Measurements from ENCODE around the gene CMTM7. TPM values are rescaled to one million over a fixed set of nuclear protein-coding genes. Genes with fewer than 3 reads are reported as not detected.

CMTM7 gene
- total RNA-seq, 2 donors from 2014 or later = 61.0 to 72.3 TPM

DNA sequence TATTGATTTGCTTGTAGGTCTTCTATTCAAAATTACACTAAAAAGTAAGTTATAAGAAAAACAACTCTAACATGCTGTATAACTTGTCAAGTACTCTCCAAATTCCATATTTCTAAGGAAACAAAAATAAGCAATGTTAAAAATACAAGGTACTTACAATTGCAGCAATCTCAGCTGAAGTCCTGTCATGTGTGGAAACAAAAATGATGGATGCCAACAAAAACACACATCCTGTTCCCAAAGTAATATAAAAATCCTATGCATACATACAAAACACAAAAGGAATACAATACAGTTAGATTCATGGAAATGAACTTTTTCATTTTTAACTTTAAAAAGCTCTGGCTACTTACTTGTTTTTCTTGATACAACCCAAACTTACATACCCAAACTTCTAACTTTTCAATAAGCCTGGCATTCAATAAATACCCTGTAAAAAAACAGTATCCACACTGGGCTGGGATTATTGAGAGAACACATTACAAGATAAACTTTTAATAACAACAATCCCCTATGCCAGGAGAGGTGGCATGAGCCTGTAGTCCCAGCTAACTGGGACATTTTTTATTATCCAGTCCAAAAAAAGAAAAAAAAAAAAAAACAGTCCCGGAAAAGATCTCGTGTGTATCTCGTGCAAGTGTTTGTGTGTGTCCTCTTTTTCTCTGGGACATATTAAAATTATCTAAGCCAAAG lies 96.3 kb downstream of the CMTM7 start:
- Mint-ChIP-seq H3K4me3 (no peak overlapping the region), H3K27ac (peak overlapping the region; percentile 38), H3K27me3 (ENCODE audit: low read depth) (no peaks in the 10 kb centered on the region), H3K36me3 (ENCODE audit: insufficient read depth in 2 of 2) (peaks cover 6 to 34% of the 10 kb centered on the region in 2 donors), H3K4me1 (ENCODE audit: low read depth) (peaks cover 22% of the 10 kb centered on the region), H3K9me3 (no peaks in the 10 kb centered on the region)
- ATAC-seq (replicated peaks in 1 of 2) = no peak
- no peak for DNase-seq

DNA sequence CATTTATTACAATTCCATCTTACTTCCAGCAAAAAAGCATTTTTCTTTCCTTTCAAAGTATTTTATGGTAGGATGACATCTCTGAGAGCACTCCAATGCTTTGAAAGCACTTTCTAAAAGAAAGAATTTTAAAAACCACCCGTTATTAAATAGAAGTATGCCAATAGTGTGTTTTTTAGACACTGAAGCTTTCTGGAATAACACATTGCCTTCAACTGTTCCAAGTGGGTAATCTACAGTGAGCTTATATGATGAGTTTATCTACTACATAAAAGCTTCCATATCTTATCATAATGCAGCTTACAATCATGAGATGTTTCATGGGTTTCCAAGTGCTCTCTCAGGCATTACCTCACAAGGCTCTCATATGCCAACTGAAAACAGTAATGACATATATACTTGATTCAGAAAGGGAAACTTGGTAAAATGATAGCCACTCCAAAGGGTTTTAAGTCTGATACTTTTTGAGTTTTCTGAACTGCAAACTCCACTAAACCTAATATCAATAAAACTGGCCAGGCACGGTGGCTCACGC lies 96.9 kb downstream of the CMTM7 start:
- Mint-ChIP-seq H3K4me1 (ENCODE audit: low read depth) (peaks cover 22% of the 10 kb centered on the region), H3K27me3 (ENCODE audit: low read depth) (no peaks in the 10 kb centered on the region), H3K36me3 (ENCODE audit: insufficient read depth in 2 of 2) (peaks cover 6 to 34% of the 10 kb centered on the region in 2 donors), H3K27ac (no peak overlapping the region), H3K4me3 (no peak overlapping the region), H3K9me3 (no peaks in the 10 kb centered on the region)
- no peak for DNase-seq
- peak in 1 of 2 donors; percentile 41 for ATAC-seq (replicated peaks in 1 of 2)

DNA sequence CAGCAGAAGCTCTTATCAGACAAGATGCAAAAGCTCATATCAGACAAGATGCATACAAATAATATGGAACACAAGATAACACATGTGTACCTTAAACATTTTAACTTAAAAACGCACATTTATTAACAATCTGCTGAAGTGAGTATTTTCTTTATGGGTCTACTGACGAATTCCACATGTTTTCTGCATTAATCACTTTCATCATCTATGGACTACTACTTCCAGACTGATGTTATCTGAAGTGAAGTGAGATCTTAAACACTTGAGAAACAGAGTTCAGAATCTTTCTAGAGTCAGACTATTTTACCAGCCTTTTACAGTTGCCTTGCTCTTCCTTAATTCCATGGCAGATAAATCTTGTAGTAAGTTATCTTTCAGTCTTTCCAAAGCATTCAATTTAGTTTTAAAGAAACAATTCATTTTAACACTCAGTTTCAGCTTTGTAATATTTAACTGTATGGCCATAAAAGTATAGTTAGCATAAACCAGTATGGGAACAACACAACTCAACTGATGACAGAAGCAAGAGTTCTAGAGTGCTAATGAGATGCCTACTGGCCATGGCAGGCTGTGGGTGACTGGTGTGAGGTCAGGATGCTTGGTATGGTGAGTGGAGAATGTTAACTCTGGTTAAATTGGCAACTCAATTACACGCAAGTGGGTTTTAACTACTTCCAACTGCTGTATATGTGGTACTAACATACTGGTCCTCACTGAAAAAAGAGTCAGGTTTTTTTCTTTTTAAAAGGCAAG lies 101.2 kb downstream of the CMTM7 start:
- Mint-ChIP-seq H3K4me1 (ENCODE audit: low read depth) (peaks cover 21% of the 10 kb centered on the region), H3K27me3 (ENCODE audit: low read depth) (no peaks in the 10 kb centered on the region), H3K36me3 (ENCODE audit: insufficient read depth in 2 of 2) (peaks cover 3 to 15% of the 10 kb centered on the region in 2 donors), H3K9me3 (no peaks in the 10 kb centered on the region), H3K4me3 (no peak overlapping the region), H3K27ac (no peak overlapping the region)
- peak in 1 of 2 donors; percentile 35 for ATAC-seq (replicated peaks in 1 of 2)
- no peak for DNase-seq

DNA sequence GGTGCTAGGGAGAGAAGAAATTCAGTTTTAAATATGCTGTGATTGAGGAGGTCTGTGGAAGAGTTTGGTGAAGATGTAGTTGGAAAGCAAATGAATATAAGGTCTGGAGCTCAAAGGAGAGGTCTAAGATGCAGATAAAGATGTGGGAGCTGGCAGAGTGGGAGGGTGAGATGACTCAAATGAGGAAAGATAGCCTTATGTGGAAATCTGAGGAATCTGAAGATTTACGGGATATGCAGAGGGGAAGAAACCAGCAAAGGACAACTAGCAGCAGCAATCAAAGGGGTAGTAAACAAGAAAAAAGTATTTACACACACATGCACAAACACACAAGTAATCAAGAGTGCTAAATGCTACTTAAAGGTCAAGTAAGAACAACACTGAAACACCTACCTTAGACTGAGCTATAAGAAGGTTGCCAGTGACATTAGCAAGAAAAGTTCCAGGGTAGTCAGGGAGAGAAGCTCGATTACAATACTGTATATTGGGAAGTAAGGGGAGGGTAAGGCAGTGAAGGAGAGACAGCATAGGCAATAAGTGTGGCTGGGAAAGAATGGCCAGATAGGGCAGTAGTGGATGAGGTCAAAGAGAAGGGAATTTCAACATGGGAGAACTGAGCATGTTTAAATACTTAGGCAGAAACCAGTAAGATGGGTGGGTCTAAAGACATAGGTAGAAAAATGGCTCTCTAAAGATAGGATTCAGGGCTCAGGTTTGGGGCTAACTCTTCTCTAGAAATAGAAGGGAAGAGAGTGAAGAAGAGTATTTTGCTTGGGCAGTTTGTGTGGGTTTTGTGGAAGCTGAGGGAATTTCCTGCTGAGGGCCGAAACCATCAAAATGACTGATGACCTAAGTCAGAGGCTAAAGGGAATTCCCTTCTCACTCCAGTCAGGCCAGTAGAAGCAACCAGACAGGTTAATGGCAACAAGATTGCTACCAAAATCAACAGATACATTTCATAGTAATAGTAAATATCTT lies 102.1 kb downstream of the CMTM7 start:
- Mint-ChIP-seq H3K9me3 (no peaks in the 10 kb centered on the region), H3K27ac (no peak overlapping the region), H3K4me1 (ENCODE audit: low read depth) (peaks cover 27% of the 10 kb centered on the region), H3K36me3 (ENCODE audit: insufficient read depth in 2 of 2) (peaks cover 5 to 8% of the 10 kb centered on the region in 2 donors), H3K27me3 (ENCODE audit: low read depth) (no peaks in the 10 kb centered on the region), H3K4me3 (no peak overlapping the region)
- DNase-seq (peak; percentile 31 to 40), ATAC-seq (replicated peaks in 1 of 2) (peak; percentile 76 to 80)

DNA sequence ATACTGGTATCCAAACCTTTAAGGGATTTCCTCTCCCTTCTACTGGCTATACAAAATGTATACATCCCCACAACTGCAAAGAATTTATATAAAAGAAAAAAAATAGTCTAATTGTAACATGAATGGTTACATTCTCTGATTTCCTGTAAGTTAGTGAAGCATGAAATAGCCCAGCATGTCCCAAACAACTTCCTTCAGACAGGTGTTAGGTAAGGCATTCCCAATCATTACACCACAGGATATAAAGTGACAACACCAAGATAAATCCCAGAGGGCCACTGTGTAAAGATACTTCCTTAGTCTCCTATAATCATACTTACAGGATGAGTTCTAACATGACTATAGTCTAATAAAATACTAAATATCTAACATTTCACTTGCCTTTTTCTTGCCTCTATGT lies 103.4 kb downstream of the CMTM7 start:
- ATAC-seq (replicated peaks in 1 of 2) = no peak
- Mint-ChIP-seq H3K4me3 (peak overlapping the region in 1 of 2 donors; percentile 26), H3K4me1 (ENCODE audit: low read depth) (peaks cover 36% of the 10 kb centered on the region), H3K27ac (no peak overlapping the region), H3K36me3 (ENCODE audit: insufficient read depth in 2 of 2) (peaks cover 5 to 8% of the 10 kb centered on the region in 2 donors), H3K9me3 (no peaks in the 10 kb centered on the region), H3K27me3 (ENCODE audit: low read depth) (no peaks in the 10 kb centered on the region)
- no peak for DNase-seq

DNA sequence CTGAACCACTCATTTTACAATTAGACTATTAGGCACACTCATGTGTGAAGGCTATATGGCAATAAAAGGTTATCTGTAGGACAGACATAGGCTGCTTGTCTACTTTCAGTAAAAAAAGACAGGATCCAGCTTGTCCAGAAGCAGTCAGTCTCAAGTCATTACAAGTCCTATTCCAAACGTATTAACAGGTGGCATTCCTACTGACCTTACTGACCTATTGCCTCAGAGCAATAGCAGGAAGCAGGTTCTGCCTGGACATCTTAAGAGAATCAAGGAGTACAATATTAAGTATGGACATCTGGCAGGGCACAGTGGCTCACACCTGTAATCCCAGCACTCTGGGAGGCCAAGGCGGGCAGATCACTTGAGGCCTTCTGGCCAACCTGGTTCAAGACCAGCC lies 104.0 kb downstream of the CMTM7 start:
- Mint-ChIP-seq H3K27me3 (ENCODE audit: low read depth) (no peaks in the 10 kb centered on the region), H3K9me3 (no peaks in the 10 kb centered on the region), H3K4me3 (peak overlapping the region in 1 of 2 donors; percentile 26), H3K4me1 (ENCODE audit: low read depth) (peaks cover 41% of the 10 kb centered on the region), H3K36me3 (ENCODE audit: insufficient read depth in 2 of 2) (peaks cover 7 to 8% of the 10 kb centered on the region in 2 donors), H3K27ac (no peak overlapping the region)
- DNase-seq (no peak), ATAC-seq (replicated peaks in 1 of 2) (no peak)

DNA sequence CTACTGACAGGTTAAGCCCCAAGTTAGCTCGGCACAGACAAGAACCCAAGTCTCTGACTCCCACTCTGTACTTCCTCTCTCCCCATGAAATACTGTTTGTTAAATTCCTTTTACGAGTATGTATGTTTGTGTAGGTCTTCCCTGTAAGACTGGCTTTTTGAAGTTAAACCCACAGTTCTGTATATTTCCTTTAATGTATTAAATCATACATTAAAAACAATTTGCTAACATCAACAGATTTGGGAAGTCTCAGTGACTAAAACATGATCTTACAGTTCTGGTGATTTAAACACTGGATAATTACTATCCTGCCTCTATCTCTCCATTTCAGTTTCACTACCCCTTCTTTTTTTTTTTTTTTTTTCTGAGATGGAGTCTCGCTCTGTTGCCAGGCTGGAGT lies 106.6 kb downstream of the CMTM7 start:
- Mint-ChIP-seq H3K36me3 (ENCODE audit: insufficient read depth in 2 of 2) (peaks cover 7 to 8% of the 10 kb centered on the region in 2 donors), H3K4me3 (peak overlapping the region in 1 of 2 donors; percentile 59), H3K9me3 (no peaks in the 10 kb centered on the region), H3K4me1 (ENCODE audit: low read depth) (peaks cover 61% of the 10 kb centered on the region), H3K27me3 (ENCODE audit: low read depth) (no peaks in the 10 kb centered on the region), H3K27ac (no peak overlapping the region)
- DNase-seq (no peak), ATAC-seq (replicated peaks in 1 of 2) (no peak)

DNA sequence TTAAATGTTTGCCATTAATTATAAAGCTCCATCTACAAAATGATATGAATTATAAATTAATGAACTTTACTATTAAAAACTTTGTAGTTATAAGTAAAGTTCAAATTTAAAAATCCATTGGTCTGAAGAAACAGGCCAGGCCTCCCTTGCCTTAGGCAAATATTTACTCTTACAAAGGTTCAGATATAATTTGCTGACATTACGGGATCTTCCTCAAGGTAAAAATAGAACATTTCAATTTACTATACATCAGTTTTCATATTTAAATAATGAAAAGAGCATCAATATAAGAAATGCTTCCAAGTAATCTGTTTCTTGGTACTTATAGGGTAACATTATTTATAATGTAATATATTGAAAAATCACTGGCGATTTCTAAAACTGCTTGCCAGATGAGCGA lies 107.3 kb downstream of the CMTM7 start:
- Mint-ChIP-seq H3K27me3 (ENCODE audit: low read depth) (no peaks in the 10 kb centered on the region), H3K9me3 (no peaks in the 10 kb centered on the region), H3K27ac (no peak overlapping the region), H3K4me3 (no peak overlapping the region), H3K36me3 (ENCODE audit: insufficient read depth in 2 of 2) (peaks cover 7 to 8% of the 10 kb centered on the region in 2 donors), H3K4me1 (ENCODE audit: low read depth) (peaks cover 62% of the 10 kb centered on the region)
- DNase-seq (no peak), ATAC-seq (replicated peaks in 1 of 2) (no peak)

DNA sequence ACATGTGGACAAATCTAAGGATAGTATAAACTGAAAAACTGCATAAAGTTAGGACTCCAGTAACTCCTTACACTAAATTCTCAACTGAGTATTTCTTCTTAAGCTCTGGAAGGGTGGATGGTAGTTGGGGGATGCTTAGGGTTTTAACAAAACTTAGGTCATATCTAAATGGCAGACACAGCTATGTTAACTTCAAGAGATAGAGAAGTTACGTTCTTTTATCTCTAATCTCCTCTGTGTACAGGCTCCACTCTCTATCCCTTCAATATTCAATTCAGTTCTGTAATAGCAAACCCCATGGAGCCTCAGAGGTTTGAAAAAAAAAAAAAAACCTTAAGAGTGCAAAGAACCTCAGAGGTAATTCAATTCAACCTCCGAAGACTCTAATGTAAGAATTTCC lies 107.9 kb downstream of the CMTM7 start:
- no peak for ATAC-seq (replicated peaks in 1 of 2)
- Mint-ChIP-seq H3K4me3 (peak overlapping the region in 1 of 2 donors; percentile 48), H3K36me3 (ENCODE audit: insufficient read depth in 2 of 2) (peaks cover 7 to 8% of the 10 kb centered on the region in 2 donors), H3K9me3 (no peaks in the 10 kb centered on the region), H3K27ac (peak overlapping the region; percentile 63), H3K4me1 (ENCODE audit: low read depth) (peaks cover 62% of the 10 kb centered on the region), H3K27me3 (ENCODE audit: low read depth) (no peaks in the 10 kb centered on the region)
- no peak for DNase-seq

DNA sequence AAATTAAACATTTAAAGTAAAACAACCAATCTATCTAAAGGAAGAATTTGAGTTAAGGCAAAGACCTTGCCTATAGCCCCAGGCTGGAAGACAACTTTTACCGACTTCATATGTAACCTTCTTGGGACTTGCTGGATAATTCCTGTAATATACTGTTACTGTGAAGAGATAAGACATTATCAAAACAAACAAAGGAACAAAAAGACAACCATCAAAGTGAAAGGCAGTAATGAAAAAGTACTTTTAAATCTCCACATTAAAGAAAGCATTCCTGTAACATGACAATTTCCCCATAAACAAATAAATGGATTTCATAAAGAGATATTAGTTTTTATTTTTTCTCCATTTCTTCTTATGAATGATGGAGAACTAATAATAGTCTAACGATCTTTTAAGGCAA lies 108.6 kb downstream of the CMTM7 start:
- ATAC-seq (replicated peaks in 1 of 2) = no peak
- Mint-ChIP-seq H3K36me3 (ENCODE audit: insufficient read depth in 2 of 2) (peaks cover 7 to 8% of the 10 kb centered on the region in 2 donors), H3K4me1 (ENCODE audit: low read depth) (peaks cover 59% of the 10 kb centered on the region), H3K9me3 (no peaks in the 10 kb centered on the region), H3K4me3 (peak overlapping the region; percentile 96 to 98), H3K27me3 (ENCODE audit: low read depth) (no peaks in the 10 kb centered on the region), H3K27ac (peak overlapping the region; percentile 91)
- no peak for DNase-seq

DNA sequence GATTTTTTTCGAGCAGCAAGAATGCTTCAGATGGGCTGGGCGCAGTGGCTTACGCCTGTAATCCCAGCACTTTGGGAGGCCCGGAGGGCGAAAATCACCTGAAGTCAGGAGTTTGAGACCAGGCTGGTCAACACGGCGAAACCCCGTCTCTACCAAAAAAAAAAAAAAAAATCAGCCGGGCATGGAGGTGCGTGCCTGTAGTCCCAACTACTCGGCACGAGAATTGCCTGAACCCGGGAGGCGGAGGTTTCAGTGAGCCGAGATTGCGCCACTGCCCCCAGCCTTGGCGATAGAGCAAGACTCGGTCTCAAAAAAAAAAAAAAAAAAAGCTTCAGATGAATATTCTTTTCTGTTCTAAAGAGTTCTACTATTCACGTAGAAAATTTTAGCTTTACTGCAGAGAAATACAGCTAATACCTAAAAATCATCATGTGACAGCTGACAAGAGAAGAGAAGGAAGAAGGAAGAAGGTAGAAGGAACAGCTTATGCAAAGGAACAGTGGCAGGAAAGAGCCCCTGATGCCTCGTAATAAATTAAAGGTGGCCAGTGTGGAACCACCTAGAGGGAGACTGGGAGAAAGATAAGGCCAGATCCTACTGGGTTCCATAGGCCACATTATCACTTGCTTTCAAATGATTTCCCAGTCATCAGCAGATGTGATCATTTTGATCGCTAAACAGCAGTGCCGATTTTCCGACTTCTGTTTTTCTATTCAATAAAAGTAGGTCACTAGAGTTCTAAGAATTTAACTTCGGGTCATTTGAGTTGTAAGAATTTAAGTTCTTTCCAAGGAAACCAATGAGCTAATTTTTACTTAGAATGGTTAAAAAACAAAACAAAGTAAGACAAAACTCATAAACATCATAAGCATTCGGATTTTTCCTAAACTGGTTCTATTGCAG lies 109.5 kb downstream of the CMTM7 start:
- peaks cover 7 to 8% of the 10 kb centered on the region in 2 donors for H3K36me3 Mint-ChIP-seq (ENCODE audit: insufficient read depth in 2 of 2)
- no peak for ATAC-seq (replicated peaks in 1 of 2)
- H3K4me3 Mint-ChIP-seq = peak overlapping the region; percentile 96 to 98
- DNase-seq = no peak
- H3K27ac Mint-ChIP-seq = peak overlapping the region; percentile 94
- H3K4me1 Mint-ChIP-seq (ENCODE audit: low read depth) = peaks cover 53% of the 10 kb centered on the region
- H3K9me3 Mint-ChIP-seq = no peaks in the 10 kb centered on the region
- no peaks in the 10 kb centered on the region for H3K27me3 Mint-ChIP-seq (ENCODE audit: low read depth)

DNA sequence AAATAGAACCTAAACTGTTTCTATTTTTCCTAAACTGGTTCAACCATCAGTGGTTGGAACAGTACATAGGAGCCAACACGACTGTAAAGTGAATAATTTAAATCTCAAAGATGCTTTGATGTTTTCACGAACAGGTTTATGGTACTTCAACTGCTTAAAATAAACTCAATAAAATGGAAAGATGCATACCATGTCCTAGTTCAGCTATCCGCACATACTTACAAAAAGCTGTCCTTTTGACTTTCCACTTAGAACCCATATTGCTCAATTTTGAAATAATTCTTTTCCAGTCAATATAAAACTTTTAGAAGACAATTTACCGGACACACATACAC lies 110.1 kb downstream of the CMTM7 start:
- peak overlapping the region; percentile 96 to 98 for H3K4me3 Mint-ChIP-seq
- no peaks in the 10 kb centered on the region for H3K27me3 Mint-ChIP-seq (ENCODE audit: low read depth)
- H3K36me3 Mint-ChIP-seq (ENCODE audit: insufficient read depth in 2 of 2) = peaks cover 5 to 6% of the 10 kb centered on the region in 2 donors
- peaks cover 48% of the 10 kb centered on the region for H3K4me1 Mint-ChIP-seq (ENCODE audit: low read depth)
- H3K9me3 Mint-ChIP-seq = no peaks in the 10 kb centered on the region
- peak overlapping the region; percentile 94 for H3K27ac Mint-ChIP-seq
- DNase-seq (no peak), ATAC-seq (replicated peaks in 1 of 2) (no peak)
